Colonic mucosa (tissue), 4 donors: ENCODE data around the gene CDH4. TPM values are rescaled to one million over a fixed set of nuclear protein-coding genes. Genes with fewer than 3 reads are reported as not detected.

Experiments used
- DNase-seq: peaks from one replicate; pipeline ENCODE4 v3.0.0-alpha.2; 2020
- H3K27ac ChIP-seq: fragments of 200-600 bp; one replicate; pipeline ENCODE4 v1.8.0; 2021
- H3K27me3 ChIP-seq: fragments of 200-600 bp; one replicate; pipeline ENCODE4 v1.8.0; 2021
- H3K36me3 ChIP-seq: fragments of 200-600 bp; one replicate; pipeline ENCODE4 v1.8.0; 2021
- H3K4me1 ChIP-seq: fragments of 200-600 bp; one replicate; pipeline ENCODE4 v1.8.0; 2021; ENCODE audit warnings: mild to moderate bottlenecking
- H3K4me3 ChIP-seq: fragments of 200-600 bp; one replicate; pipeline ENCODE4 v1.8.0; 2021
- H3K9ac ChIP-seq, 2 donors: one replicate each; pipeline ENCODE4 v1.7.0; 2013; ENCODE audit warnings: control low read depth in 2 of 2, low read depth in 2 of 2, low read length in 2 of 2
- H3K9me3 ChIP-seq: fragments of 200-600 bp; one replicate; pipeline ENCODE4 v1.8.0; 2021
- CTCF ChIP-seq: fragments of 200-600 bp; IDR thresholded peaks from one replicate; pipeline ENCODE4 v1.8.0; 2022; ENCODE audit warnings: antibody characterized with exemption, mild to moderate bottlenecking
- intact Hi-C: fragments of 100-400 bp; cut with DNase I; formaldehyde crosslinking; loops from one replicate; pipeline ENCODE4 v1.14.1; 2022
- total RNA-seq, 2 donors: library from RNA; stranded (reverse); fragmentation: NEBNext Ultra II Directional in 1 of 2; extraction: Animal tissue kit (Norgen Biotek cat#: 25700) in 1 of 2; gene quantifications; one replicate each; pipeline ENCODE4 v1.2.1, GENCODE V29; 2021
- donor health status: healthy.
- donor health status: DM: no; HTN: no; CAD: no.
- donor health status: DM: no; HTN: no; CAD: no.

CDH4 gene
- total RNA-seq, 2 donors from 2014 or later, result 0.08 TPM; not detected in 1

GRCh38 chr20:61692479-61692878, 440.4 kb downstream of the CDH4 start:
- H3K27me3 ChIP-seq, result no peaks in the 10 kb centered on the region
- intact Hi-C loops, result no loop called here
- no peaks in the 10 kb centered on the region for H3K36me3 ChIP-seq
- no peak overlapping the region for H3K27ac ChIP-seq
- DNase-seq, result no peak
- H3K9me3 ChIP-seq, result no peaks in the 10 kb centered on the region
- no peaks in the 10 kb centered on the region for H3K4me1 ChIP-seq
- no peak overlapping the region for H3K9ac ChIP-seq
- no peak for TF ChIP-seq CTCF
- no peak overlapping the region for H3K4me3 ChIP-seq

- intact Hi-C loops, result no loop called here
- no peaks in the 10 kb centered on the region for H3K9me3 ChIP-seq
- no peaks in the 10 kb centered on the region for H3K27me3 ChIP-seq
- no peak overlapping the region for H3K4me3 ChIP-seq
- DNase-seq, result no peak
- no peak overlapping the region for H3K27ac ChIP-seq
- TF ChIP-seq CTCF, result no peak
- H3K36me3 ChIP-seq, result no peaks in the 10 kb centered on the region
- H3K9ac ChIP-seq, result no peak overlapping the region
- H3K4me1 ChIP-seq, result no peaks in the 10 kb centered on the region
Measured at GRCh38 chr20:61693055-61693600, 441.1 kb downstream of the CDH4 start.

- intact Hi-C loops, result no loop called here
- DNase-seq, result no peak
- Histone ChIP-seq H3K4me1 (no peaks in the 10 kb centered on the region), H3K4me3 (no peak overlapping the region), H3K27ac (no peak overlapping the region), H3K9me3 (no peaks in the 10 kb centered on the region), H3K36me3 (no peaks in the 10 kb centered on the region), H3K27me3 (no peaks in the 10 kb centered on the region), H3K9ac (no peak overlapping the region)
- no peak for TF ChIP-seq CTCF
Measured at GRCh38 chr20:61694682-61695081, 442.6 kb downstream of the CDH4 start.

GRCh38 chr20:61695741-61696140, 443.7 kb downstream of the CDH4 start:
- no peaks in the 10 kb centered on the region for H3K36me3 ChIP-seq
- DNase-seq, result no peak
- intact Hi-C loops, result no loop called here
- no peak overlapping the region for H3K4me3 ChIP-seq
- H3K27me3 ChIP-seq, result no peaks in the 10 kb centered on the region
- H3K9ac ChIP-seq, result no peak overlapping the region
- no peaks in the 10 kb centered on the region for H3K4me1 ChIP-seq
- no peak for TF ChIP-seq CTCF
- H3K9me3 ChIP-seq, result no peaks in the 10 kb centered on the region
- H3K27ac ChIP-seq, result no peak overlapping the region

- no peaks in the 10 kb centered on the region for H3K4me1 ChIP-seq
- no peak overlapping the region for H3K9ac ChIP-seq
- no peaks in the 10 kb centered on the region for H3K27me3 ChIP-seq
- H3K36me3 ChIP-seq, result no peaks in the 10 kb centered on the region
- no peaks in the 10 kb centered on the region for H3K9me3 ChIP-seq
- no peak for TF ChIP-seq CTCF
- no peak overlapping the region for H3K4me3 ChIP-seq
- DNase-seq, result no peak
- no peak overlapping the region for H3K27ac ChIP-seq
- intact Hi-C loops, result no loop called here
Measured at GRCh38 chr20:61696181-61696735, 444.2 kb downstream of the CDH4 start.
